ENCODE data around the gene FUT7. TPM values are rescaled to one million over a fixed set of nuclear protein-coding genes. Genes with fewer than 3 reads are reported as not detected.

FUT7 gene
- polyA plus RNA-seq, 2 donors: 0.08 to 0.39 TPM

- WGBS, 2 donors: 9 to 11% methylated on average over 45 to 48 of the region's 48 CpGs
- H3K36me3 ChIP-seq (ENCODE audit: control insufficient read depth in 2 of 2, insufficient read depth in 2 of 2, low read length in 1 of 2): no peaks in the 10 kb centered on the region
- peaks cover 0 to 2% of the 10 kb centered on the region in 2 donors for H3K4me1 ChIP-seq (ENCODE audit: control insufficient read depth in 2 of 2, insufficient read depth in 2 of 2, low read length in 1 of 2)
- H3K27ac ChIP-seq (ENCODE audit: low read depth in 2 of 2, low read length in 1 of 2): no peak overlapping the region
- no peaks in the 10 kb centered on the region for H3K9me3 ChIP-seq (ENCODE audit: control insufficient read depth in 2 of 2, insufficient read depth in 1 of 2, low read depth in 1 of 2, low read length in 1 of 2)
- no peak overlapping the region for H3K4me3 ChIP-seq (ENCODE audit: low read depth in 1 of 2, low read length in 2 of 2)
- H3K27me3 ChIP-seq (ENCODE audit: control insufficient read depth in 1 of 2, insufficient read depth in 2 of 2, low read length in 2 of 2): no peaks in the 10 kb centered on the region
Observed at GRCh38 chr9:136985027-136985602, 46.8 kb downstream of the FUT7 start.

GRCh38 chr9:136984464-136985026, 47.3 kb downstream of the FUT7 start:
- no peaks in the 10 kb centered on the region for H3K27me3 ChIP-seq (ENCODE audit: control insufficient read depth in 1 of 2, insufficient read depth in 2 of 2, low read length in 2 of 2)
- 50 to 55% methylated on average over 27 to 29 of the region's 29 CpGs for WGBS, 2 donors
- no peak overlapping the region for H3K27ac ChIP-seq (ENCODE audit: low read depth in 2 of 2, low read length in 1 of 2)
- peaks cover 0 to 2% of the 10 kb centered on the region in 2 donors for H3K4me1 ChIP-seq (ENCODE audit: control insufficient read depth in 2 of 2, insufficient read depth in 2 of 2, low read length in 1 of 2)
- no peaks in the 10 kb centered on the region for H3K36me3 ChIP-seq (ENCODE audit: control insufficient read depth in 2 of 2, insufficient read depth in 2 of 2, low read length in 1 of 2)
- H3K9me3 ChIP-seq (ENCODE audit: control insufficient read depth in 2 of 2, insufficient read depth in 1 of 2, low read depth in 1 of 2, low read length in 1 of 2): no peaks in the 10 kb centered on the region
- no peak overlapping the region for H3K4me3 ChIP-seq (ENCODE audit: low read depth in 1 of 2, low read length in 2 of 2)

GRCh38 chr9:136983656-136984314, 48.1 kb downstream of the FUT7 start:
- Histone ChIP-seq H3K9me3 (ENCODE audit: control insufficient read depth in 2 of 2, insufficient read depth in 1 of 2, low read depth in 1 of 2, low read length in 1 of 2) (no peaks in the 10 kb centered on the region), H3K27me3 (ENCODE audit: control insufficient read depth in 1 of 2, insufficient read depth in 2 of 2, low read length in 2 of 2) (no peaks in the 10 kb centered on the region), H3K4me3 (ENCODE audit: low read depth in 1 of 2, low read length in 2 of 2) (no peak overlapping the region), H3K36me3 (ENCODE audit: control insufficient read depth in 2 of 2, insufficient read depth in 2 of 2, low read length in 1 of 2) (no peaks in the 10 kb centered on the region), H3K27ac (ENCODE audit: low read depth in 2 of 2, low read length in 1 of 2) (no peak overlapping the region), H3K4me1 (ENCODE audit: control insufficient read depth in 2 of 2, insufficient read depth in 2 of 2, low read length in 1 of 2) (peaks cover 0 to 2% of the 10 kb centered on the region in 2 donors)
- 78 to 82% methylated on average over 11 of the region's 11 CpGs for WGBS, 2 donors

GRCh38 chr9:136983167-136983566, 48.7 kb downstream of the FUT7 start:
- Histone ChIP-seq H3K4me1 (ENCODE audit: control insufficient read depth in 2 of 2, insufficient read depth in 2 of 2, low read length in 1 of 2) (peaks cover 0 to 2% of the 10 kb centered on the region in 2 donors), H3K36me3 (ENCODE audit: control insufficient read depth in 2 of 2, insufficient read depth in 2 of 2, low read length in 1 of 2) (no peaks in the 10 kb centered on the region), H3K9me3 (ENCODE audit: control insufficient read depth in 2 of 2, insufficient read depth in 1 of 2, low read depth in 1 of 2, low read length in 1 of 2) (no peaks in the 10 kb centered on the region), H3K27ac (ENCODE audit: low read depth in 2 of 2, low read length in 1 of 2) (no peak overlapping the region), H3K27me3 (ENCODE audit: control insufficient read depth in 1 of 2, insufficient read depth in 2 of 2, low read length in 2 of 2) (no peaks in the 10 kb centered on the region), H3K4me3 (ENCODE audit: low read depth in 1 of 2, low read length in 2 of 2) (no peak overlapping the region)
- 83 to 85% methylated on average over 9 of the region's 9 CpGs for WGBS, 2 donors

GRCh38 chr9:136982232-136983051, 49.4 kb downstream of the FUT7 start, which contains the start of gene LCNL1:
LCNL1 (plus strand) TSS chr9:136982993; CDS start chr9:136983587, 594 bp downstream.
- peaks cover 0 to 2% of the 10 kb centered on the region in 2 donors for H3K4me1 ChIP-seq (ENCODE audit: control insufficient read depth in 2 of 2, insufficient read depth in 2 of 2, low read length in 1 of 2)
- H3K36me3 ChIP-seq (ENCODE audit: control insufficient read depth in 2 of 2, insufficient read depth in 2 of 2, low read length in 1 of 2): no peaks in the 10 kb centered on the region
- 68 to 75% methylated on average over 17 to 18 of the region's 18 CpGs for WGBS, 2 donors
- H3K9me3 ChIP-seq (ENCODE audit: control insufficient read depth in 2 of 2, insufficient read depth in 1 of 2, low read depth in 1 of 2, low read length in 1 of 2): no peaks in the 10 kb centered on the region
- no peak within 1 kb of the TSS for H3K27ac ChIP-seq (ENCODE audit: low read depth in 2 of 2, low read length in 1 of 2)
- H3K27me3 ChIP-seq (ENCODE audit: control insufficient read depth in 1 of 2, insufficient read depth in 2 of 2, low read length in 2 of 2): no peaks in the 10 kb centered on the region
- H3K4me3 ChIP-seq (ENCODE audit: low read depth in 1 of 2, low read length in 2 of 2): no peak within 1 kb of the TSS

GRCh38 chr9:136981588-136982231, 50.2 kb downstream of the FUT7 start:
- 69 to 73% methylated on average over 17 of the region's 17 CpGs for WGBS, 2 donors
- H3K4me1 ChIP-seq (ENCODE audit: control insufficient read depth in 2 of 2, insufficient read depth in 2 of 2, low read length in 1 of 2): peaks cover 0 to 2% of the 10 kb centered on the region in 2 donors
- H3K36me3 ChIP-seq (ENCODE audit: control insufficient read depth in 2 of 2, insufficient read depth in 2 of 2, low read length in 1 of 2): no peaks in the 10 kb centered on the region
- H3K9me3 ChIP-seq (ENCODE audit: control insufficient read depth in 2 of 2, insufficient read depth in 1 of 2, low read depth in 1 of 2, low read length in 1 of 2): no peaks in the 10 kb centered on the region
- H3K27me3 ChIP-seq (ENCODE audit: control insufficient read depth in 1 of 2, insufficient read depth in 2 of 2, low read length in 2 of 2): no peaks in the 10 kb centered on the region
- H3K4me3 ChIP-seq (ENCODE audit: low read depth in 1 of 2, low read length in 2 of 2): no peak overlapping the region
- no peak overlapping the region for H3K27ac ChIP-seq (ENCODE audit: low read depth in 2 of 2, low read length in 1 of 2)

GRCh38 chr9:136980669-136981478, 51.0 kb downstream of the FUT7 start:
- H3K36me3 ChIP-seq (ENCODE audit: control insufficient read depth in 2 of 2, insufficient read depth in 2 of 2, low read length in 1 of 2): no peaks in the 10 kb centered on the region
- H3K27me3 ChIP-seq (ENCODE audit: control insufficient read depth in 1 of 2, insufficient read depth in 2 of 2, low read length in 2 of 2): no peaks in the 10 kb centered on the region
- no peaks in the 10 kb centered on the region for H3K9me3 ChIP-seq (ENCODE audit: control insufficient read depth in 2 of 2, insufficient read depth in 1 of 2, low read depth in 1 of 2, low read length in 1 of 2)
- H3K4me1 ChIP-seq (ENCODE audit: control insufficient read depth in 2 of 2, insufficient read depth in 2 of 2, low read length in 1 of 2): peaks cover 0 to 2% of the 10 kb centered on the region in 2 donors
- 86% methylated on average over 16 of the region's 16 CpGs for WGBS, 2 donors
- H3K27ac ChIP-seq (ENCODE audit: low read depth in 2 of 2, low read length in 1 of 2): no peak overlapping the region
- H3K4me3 ChIP-seq (ENCODE audit: low read depth in 1 of 2, low read length in 2 of 2): no peak overlapping the region

All from esophagus (tissue), 2 donors.